K562 (cell line): ENCODE results near the gene RNF112. TPM values are rescaled to one million over a fixed set of nuclear protein-coding genes. Genes with fewer than 3 reads are reported as not detected.

ENCODE experiments used
- ATAC-seq: fragments of 200-7000 bp; cut with Tn5 transposase; 3 replicates; pipeline ENCODE4 v1.9.1; 2020; ENCODE audit warnings: moderate library complexity
- BruUV-seq: library from RNA; stranded (reverse); fragments of 400-500 nt; replicated peaks from 2 replicates; lab custom pipeline; 2021; lab: Mats Ljungman, UMichigan
- CTCF ChIA-PET: fragments of 300-600 bp; formaldehyde crosslinking; extraction: SDS; loops from one replicate; lab custom pipeline; 2021; ENCODE audit warnings: low intra/inter-chr PET ratio; lab: Yijun Ruan, JAX
- POLR2A ChIA-PET: fragments of 300-600, 350-650 bp; sonication (Branson Sonifier 250); formaldehyde crosslinking; extraction: SDS; loops from one replicate; lab custom pipeline; 2021; ENCODE audit warnings: antibody characterized with exemption, inconsistent platforms; lab: Yijun Ruan, JAX
- DNase-seq, 4 experiments: peaks; one replicate each; pipeline versions ENCODE4 v3.0.0 to v3.0.0-alpha.2; 2011 to 2018; ENCODE audit warnings: low spot score in 3 of 4, mixed read lengths in 3 of 4; ENCODE audit errors: extremely low read depth in 1 of 4
- FAIRE-seq: peaks from 2 replicates; lab custom pipeline; 2011; peaks lifted over from hg19 to GRCh38; lab: Jason Lieb, UNC
- H2AFZ ChIP-seq: 2 replicates; pipeline ENCODE4 v1.6.0; 2011; ENCODE audit warnings: low read depth, low read length, control low read depth, inconsistent platforms
- H3K27ac ChIP-seq: fragments of 200-600 bp; 3 replicates; pipeline ENCODE4 v1.8.0; 2011; ENCODE audit warnings: low read depth, mild to moderate bottlenecking, control low read depth, inconsistent platforms, low read length, moderate library complexity, mixed read lengths; ENCODE audit errors: extremely low read depth
- H3K27me3 ChIP-seq, 2 experiments: fragments of 300-600 bp in 1 of 2; 2 replicates in 1 of 2; 3 replicates in 1 of 2; pipeline versions ENCODE4 v1.6.0 to v1.8.0; 2011; ENCODE audit warnings: inconsistent platforms in 2 of 2, low read length in 2 of 2, mild to moderate bottlenecking in 1 of 2, mixed read lengths in 1 of 2, moderate library complexity in 1 of 2; ENCODE audit not compliant: control insufficient read depth in 2 of 2, insufficient read depth in 2 of 2
- H3K36me3 ChIP-seq: fragments of 300-600 bp; 3 replicates; pipeline ENCODE4 v1.8.0; 2011; ENCODE audit warnings: mild to moderate bottlenecking, low read length, inconsistent platforms; ENCODE audit not compliant: control insufficient read depth, insufficient read depth
- H3K4me1 ChIP-seq, 2 experiments: fragments of 200-600 bp in 1 of 2; replicated peaks in 1 of 2; 2 replicates in 1 of 2; 3 replicates in 1 of 2; pipeline versions ENCODE4 v1.5.1 to v1.8.0; 2011; ENCODE audit warnings: inconsistent platforms in 2 of 2, low read length in 2 of 2, mild to moderate bottlenecking in 1 of 2, mixed read lengths in 1 of 2, moderate library complexity in 1 of 2; ENCODE audit not compliant: control insufficient read depth in 2 of 2, insufficient read depth in 2 of 2
- H3K4me2 ChIP-seq: 2 replicates; pipeline ENCODE4 v1.6.1; 2011; ENCODE audit warnings: low read length, control low read depth, inconsistent platforms, mixed read lengths; ENCODE audit not compliant: insufficient read depth
- H3K4me3 ChIP-seq: fragments of 200-600 bp; sonication (generic), shearing (Covaris generic); 2 replicates; pipeline ENCODE4 v1.5.1; 2016; ENCODE audit warnings: control low read depth, inconsistent platforms
- H3K79me2 ChIP-seq: fragments of 200-600 bp; 3 replicates; pipeline ENCODE4 v1.8.0; 2011; ENCODE audit warnings: low read length, inconsistent platforms; ENCODE audit not compliant: control insufficient read depth, insufficient read depth
- H3K9ac ChIP-seq, 2 experiments: 2 replicates each; pipeline versions ENCODE4 v1.6.0 to v1.6.1; 2011; ENCODE audit warnings: low read depth in 2 of 2, low read length in 2 of 2, control low read depth in 1 of 2, inconsistent platforms in 1 of 2, mild to moderate bottlenecking in 1 of 2, mixed read lengths in 1 of 2; ENCODE audit not compliant: insufficient read depth in 1 of 2
- H3K9me1 ChIP-seq: one replicate; pipeline ENCODE4 v1.6.0; 2011; ENCODE audit warnings: inconsistent platforms, mild to moderate bottlenecking, low read length, moderate library complexity; ENCODE audit not compliant: control insufficient read depth, insufficient read depth
- H3K9me3 ChIP-seq: replicated peaks from 2 replicates; pipeline ENCODE4 v1.5.1; 2011; ENCODE audit warnings: low read depth, low read length, inconsistent platforms; ENCODE audit not compliant: control insufficient read depth, insufficient read depth
- H4K20me1 ChIP-seq: replicated peaks from 2 replicates; pipeline ENCODE4 v1.6.1; 2011; ENCODE audit warnings: low read length, inconsistent platforms, mixed read lengths; ENCODE audit not compliant: control insufficient read depth, insufficient read depth
- BRD4 ChIP-seq: fragments of 200-600 bp; sonication (generic); IDR thresholded peaks from 2 replicates; pipeline ENCODE4 v1.6.1; 2017; ENCODE audit warnings: inconsistent platforms
- CTCFL ChIP-seq: IDR thresholded peaks from 2 replicates; pipeline ENCODE4 v1.6.1; 2011; ENCODE audit warnings: borderline replicate concordance, low read depth, mild to moderate bottlenecking, moderate library complexity, low read length; ENCODE audit not compliant: insufficient read depth, poor library complexity, severe bottlenecking
- ELF2 ChIP-seq: fragments of 250-450 bp; sonication (Bioruptor Pico); IDR thresholded peaks from 2 replicates; pipeline ENCODE4 v1.5.0; 2021; ENCODE audit warnings: mild to moderate bottlenecking
- FOXM1 ChIP-seq, 2 experiments: fragments of 450-650 bp in 1 of 2; sonication (generic) in 1 of 2; formaldehyde crosslinking in 1 of 2; IDR thresholded peaks; 2 replicates each; pipeline versions ENCODE4 v1.6.1 to v1.9.0; 2017 to 2022; ENCODE audit warnings: low read depth in 2 of 2, mild to moderate bottlenecking in 2 of 2, missing genetic modification reagents in 1 of 2, moderate library complexity in 1 of 2
- ID3 ChIP-seq, 2 experiments: fragments of 250-450 bp in 1 of 2; fragments of 450-650 bp in 1 of 2; sonication (Bioruptor Pico) in 1 of 2; IDR thresholded peaks; 2 replicates each; pipeline versions ENCODE4 v1.6.1 to v1.8.0; 2016 to 2021; ENCODE audit warnings: mild to moderate bottlenecking in 2 of 2, moderate library complexity in 2 of 2, missing compliant biosample characterization in 1 of 2, missing genetic modification characterization in 1 of 2
- IFI16 ChIP-seq: fragments of 250-450 bp; sonication (Bioruptor Pico); IDR thresholded peaks from 2 replicates; pipeline ENCODE4 v2.1.2; 2022; ENCODE audit warnings: mild to moderate bottlenecking, inconsistent platforms
- JUN ChIP-seq, 2 experiments: sonication (generic) in 1 of 2; formaldehyde crosslinking in 1 of 2; IDR thresholded peaks; 2 replicates each; pipeline versions ENCODE4 v1.6.1 to v1.8.0; 2012 to 2022; ENCODE audit warnings: borderline replicate concordance in 2 of 2, mild to moderate bottlenecking in 2 of 2, improper control_type of control experiment in 1 of 2, low read depth in 1 of 2, low read length in 1 of 2, missing genetic modification reagents in 1 of 2
- KLF1 ChIP-seq: fragments of 450-650 bp; IDR thresholded peaks from 2 replicates; pipeline ENCODE4 v1.6.1; 2016; ENCODE audit warnings: missing genetic modification characterization, missing compliant biosample characterization
- NONO ChIP-seq, 2 experiments: fragments of 200-400 bp in 1 of 2; fragments of 450-650 bp in 1 of 2; formaldehyde crosslinking in 1 of 2; IDR thresholded peaks; 2 replicates each; pipeline ENCODE4 v1.6.1; 2017; ENCODE audit warnings: low read depth in 2 of 2, mild to moderate bottlenecking in 2 of 2, moderate library complexity in 2 of 2, low read length in 1 of 2
- SLC30A9 ChIP-seq: fragments of 250-450 bp; sonication (Bioruptor Pico); IDR thresholded peaks from 2 replicates; pipeline ENCODE4 v1.8.0; 2022; ENCODE audit warnings: mild to moderate bottlenecking, moderate library complexity
- STAT5A ChIP-seq: IDR thresholded peaks from 2 replicates; pipeline ENCODE4 v1.6.1; 2012; ENCODE audit warnings: low read length, inconsistent platforms, borderline replicate concordance
- THRB ChIP-seq: fragments of 450-650 bp; formaldehyde crosslinking; conservative IDR thresholded peaks from 2 replicates; pipeline ENCODE4 v1.4.0; 2022; ENCODE audit warnings: mild to moderate bottlenecking, missing genetic modification characterization
- ZNF740 ChIP-seq, 3 experiments: fragments of 200-800 bp in 1 of 3; sonication (Bioruptor generic) in 1 of 3; sonication (generic) in 1 of 3; formaldehyde crosslinking in 1 of 3; IDR thresholded peaks; 2 replicates each; pipeline versions ENCODE4 v1.6.1 to v1.8.0; 2016 to 2022; ENCODE audit warnings: mild to moderate bottlenecking in 2 of 3, missing compliant biosample characterization in 2 of 3, missing genetic modification characterization in 2 of 3, missing genetic modification reagents in 1 of 3
- WGBS: fragments of 100-300 bp; shearing (Covaris generic); methylation state at CpG from one replicate; pipeline ENCODE4 v1.1.6; 2016; ENCODE audit warnings: low coverage, mixed read lengths; ENCODE audit not compliant: insufficient coverage; ENCODE audit errors: missing lambda C conversion rate; 5-methylcytosine and 5-hydroxymethylcytosine counted together
- in situ Hi-C: fragments of 300-500 bp; cut with MboI; formaldehyde crosslinking; loops from 4 replicates; pipeline ENCODE4 v1.15.0; 2018; ENCODE audit warnings: inconsistent platforms, mixed read lengths
- intact Hi-C: fragments of 100-400 bp; cut with micrococcal nuclease; formaldehyde crosslinking; loops from 2 replicates; pipeline ENCODE4 v1.14.2; 2022
- polyA plus RNA-seq, 8 experiments: library from polyadenylated mRNA; depleted of rRNA in 4 of 8; stranded (reverse) in 5 of 8; unstranded in 3 of 8; fragments of >200 nt; fragmentation: Nextera tagmentation in 2 of 8; fragmentation: Illumina TruSeq in 1 of 8; extraction: Ambion mirVana in 2 of 8; extraction: Trizol in 1 of 8; gene quantifications; 2 replicates each; pipeline versions ENCODE4 v1.2.1 to v1.2.3, GENCODE V29; 2011 to 2014; ENCODE audit warnings: inconsistent platforms in 1 of 8, missing spikeins in 1 of 8
- total RNA-seq, 7 experiments: library from RNA; depleted of rRNA in 6 of 7; stranded (reverse); fragments of >200 nt in 6 of 7; fragmentation: Illumina TruSeq in 2 of 7; extraction: Trizol in 2 of 7; gene quantifications; 2 replicates each; pipeline versions ENCODE4 v1.2.1 to v1.2.3, GENCODE V29; 2011 to 2021; ENCODE audit warnings: low replicate concordance in 1 of 7

The RNF112 gene
- total and polyA plus RNA-seq, 9 of the 15 experiments (the other 6 are each of a cell fraction or from before 2014, with no cell fraction given): 0.05 TPM; not detected in 8

GRCh38 chr17:19377602-19378415, 33.2 kb upstream of the RNF112 start:
- intact Hi-C loops: no loop called here
- H3K27ac ChIP-seq: peak overlapping the region; percentile 83
- H3K4me2 ChIP-seq: peak overlapping the region; percentile 87
- H3K36me3 ChIP-seq: peaks cover 21% of the 10 kb centered on the region; the same call in 1 of the 3 replicates
- no peaks in the 10 kb centered on the region; a peak in 1 of 5 replicates for H3K27me3 ChIP-seq
- peaks cover 9% of the 10 kb centered on the region; the same call in 2 of the 3 replicates for H3K79me2 ChIP-seq
- H3K9me1 ChIP-seq: no peaks in the 10 kb centered on the region
- peak overlapping the region; percentile 98 for H2AFZ ChIP-seq
- H3K4me1 ChIP-seq: peaks cover 0 to 11% of the 10 kb centered on the region in 2 experiments; a peak in 3 of 5 replicates
- CTCF ChIA-PET: no interaction called here
- POLR2A ChIA-PET: interaction anchor here (0.9 to 2.2 kb wide), 6 partner anchors 9 to 56 kb away, joined by 3 to 11 read pairs (median 7); partner anchors contain the start of genes B9D1 and MFAP4
- in situ Hi-C loops: no loop called here
- WGBS: 1% methylated on average over 52 of the region's 67 CpGs
- FAIRE-seq (peak; percentile 94), ATAC-seq (peak; percentile 98), DNase-seq (peak; percentile 92 to 97 (median 95))
- H3K4me3 ChIP-seq: peak overlapping the region; percentile 65
- H3K9me3 ChIP-seq: no peaks in the 10 kb centered on the region
- no peaks in the 10 kb centered on the region for H4K20me1 ChIP-seq
- no TSS peak for BruUV-seq
- peak overlapping the region; percentile 83 to 92 for H3K9ac ChIP-seq
- peak; percentile 95 for TF ChIP-seq KLF1 (tag)
- TF ChIP-seq STAT5A: no peak
- TF ChIP-seq FOXM1 (IDR thresholded peaks at IDR 0.05; ENCODE audit: low read depth): no peak
- no peak for TF ChIP-seq FOXM1 (CRISPR knock-in tag; IDR thresholded peaks at IDR 0.05; ENCODE audit: low read depth)
- TF ChIP-seq SLC30A9 (CRISPR knock-in tag): no peak
- no peak for TF ChIP-seq ID3 (CRISPR knock-in tag; IDR thresholded peaks at IDR 0.05)
- no peak for TF ChIP-seq ID3 (tag; IDR thresholded peaks at IDR 0.05)
- no peak for TF ChIP-seq ZNF740 (CRISPR knock-in tag; IDR thresholded peaks at IDR 0.05)
- no peak for TF ChIP-seq ZNF740 (tag; IDR thresholded peaks at IDR 0.05)
- TF ChIP-seq IFI16 (CRISPR knock-in tag): no peak
- TF ChIP-seq CTCFL: no peak
- no peak for TF ChIP-seq NONO (IDR thresholded peaks at IDR 0.05; ENCODE audit: low read depth in 2 of 2, low read length in 1 of 2)
- no peak for TF ChIP-seq BRD4
- peak; percentile 46; the same call in 1 of the 2 replicates for TF ChIP-seq ELF2
- no peak; the same call in 1 of the 2 replicates for TF ChIP-seq JUN (IDR thresholded peaks at IDR 0.05; ENCODE audit: borderline replicate concordance, low read depth, low read length)
- no peak for TF ChIP-seq JUN (CRISPR knock-in tag; IDR thresholded peaks at IDR 0.05; ENCODE audit: borderline replicate concordance)
- no peak for TF ChIP-seq THRB (CRISPR knock-in tag)
